ENCODE results near the gene MRPS9.

- TF ChIP-seq CTCF (IDR thresholded peaks at IDR 0.05; ENCODE audit: low read depth, low read length) (no peak), EZH2phosphoT487 (IDR thresholded peaks at IDR 0.05; ENCODE audit: low read depth) (no peak)
Measured at GRCh38 chr2:105034170-105034569, 3.7 kb upstream of the MRPS9 start.

All from OCI-LY3 (cell line).